T-helper 1 cell treated with Interleukin-12 subunit alpha and Interleukin-12 subunit beta and Interleukin-4 antibody, amounts not matched to agents 30 μg/mL and 1 μg/mL, for 36 hours (primary cell): ENCODE measurements around the gene NUDT16L1.
"Not testable (repeated sequence)": the region's sequence is repeated elsewhere in the genome, so short reads cannot be mapped to it uniquely, and the experiment has no call there.

Source experiments
- H3K27ac Mint-ChIP-seq: one replicate; pipeline ENCODE4 v1.8.0; 2021; ENCODE audit warnings: mild to moderate bottlenecking, mixed read lengths
- H3K27me3 Mint-ChIP-seq: one replicate; pipeline ENCODE4 v1.8.0; 2021; ENCODE audit warnings: low read depth, mixed read lengths
- H3K36me3 Mint-ChIP-seq: one replicate; pipeline ENCODE4 v1.8.0; 2021; ENCODE audit warnings: low read depth, mixed read lengths
- H3K4me1 Mint-ChIP-seq: one replicate; pipeline ENCODE4 v1.8.0; 2021; ENCODE audit warnings: low read depth, mixed read lengths
- H3K4me3 Mint-ChIP-seq: one replicate; pipeline ENCODE4 v1.8.0; 2021; ENCODE audit warnings: mild to moderate bottlenecking, moderate library complexity, mixed read lengths
- H3K9me3 Mint-ChIP-seq: one replicate; pipeline ENCODE4 v1.8.0; 2021; ENCODE audit warnings: mixed read lengths

Gene NUDT16L1

DNA sequence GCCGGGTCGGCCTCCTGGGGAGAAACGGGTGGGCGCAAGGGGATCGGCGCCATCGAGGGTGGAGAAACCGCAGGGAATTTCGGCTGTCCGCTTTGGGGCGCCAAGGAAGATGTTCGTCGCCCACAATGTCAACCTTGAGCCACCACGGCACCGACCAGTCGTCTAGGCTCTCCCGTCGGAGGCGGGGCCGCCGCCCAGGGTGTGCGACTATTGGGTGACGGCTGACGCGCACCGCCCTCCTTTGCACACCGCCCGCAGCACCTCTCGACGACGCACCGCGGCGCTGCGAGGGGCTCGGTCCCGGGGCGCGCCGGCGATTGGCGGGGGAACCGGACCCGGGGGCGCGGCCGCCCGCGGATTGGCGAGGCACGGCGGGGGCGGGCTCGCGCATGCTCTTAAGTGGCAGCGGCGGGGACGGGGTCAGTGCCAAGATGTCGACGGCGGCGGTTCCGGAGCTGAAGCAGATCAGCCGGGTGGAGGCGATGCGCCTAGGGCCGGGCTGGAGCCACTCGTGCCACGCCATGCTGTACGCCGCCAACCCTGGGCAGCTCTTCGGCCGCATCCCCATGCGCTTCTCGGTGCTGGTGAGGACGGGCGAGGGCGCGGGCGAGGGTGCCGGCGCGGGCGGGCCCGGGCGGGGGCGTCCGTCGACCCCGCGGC, at the start of gene NUDT16L1:
Gene NUDT16L1, plus strand, starts transcription at position 267 of the 660 bp plus-strand sequence. Its CDS starts 165 bp downstream, at position 432.
- Mint-ChIP-seq H3K27ac (peak within 1 kb of the TSS; percentile 85), H3K27me3 (no peaks in the 10 kb centered on the region), H3K4me3 (peak within 1 kb of the TSS; percentile 84), H3K36me3 (peaks cover 4% of the 10 kb centered on the region), H3K9me3 (no peaks in the 10 kb centered on the region), H3K4me1 (peaks cover 11% of the 10 kb centered on the region)

DNA sequence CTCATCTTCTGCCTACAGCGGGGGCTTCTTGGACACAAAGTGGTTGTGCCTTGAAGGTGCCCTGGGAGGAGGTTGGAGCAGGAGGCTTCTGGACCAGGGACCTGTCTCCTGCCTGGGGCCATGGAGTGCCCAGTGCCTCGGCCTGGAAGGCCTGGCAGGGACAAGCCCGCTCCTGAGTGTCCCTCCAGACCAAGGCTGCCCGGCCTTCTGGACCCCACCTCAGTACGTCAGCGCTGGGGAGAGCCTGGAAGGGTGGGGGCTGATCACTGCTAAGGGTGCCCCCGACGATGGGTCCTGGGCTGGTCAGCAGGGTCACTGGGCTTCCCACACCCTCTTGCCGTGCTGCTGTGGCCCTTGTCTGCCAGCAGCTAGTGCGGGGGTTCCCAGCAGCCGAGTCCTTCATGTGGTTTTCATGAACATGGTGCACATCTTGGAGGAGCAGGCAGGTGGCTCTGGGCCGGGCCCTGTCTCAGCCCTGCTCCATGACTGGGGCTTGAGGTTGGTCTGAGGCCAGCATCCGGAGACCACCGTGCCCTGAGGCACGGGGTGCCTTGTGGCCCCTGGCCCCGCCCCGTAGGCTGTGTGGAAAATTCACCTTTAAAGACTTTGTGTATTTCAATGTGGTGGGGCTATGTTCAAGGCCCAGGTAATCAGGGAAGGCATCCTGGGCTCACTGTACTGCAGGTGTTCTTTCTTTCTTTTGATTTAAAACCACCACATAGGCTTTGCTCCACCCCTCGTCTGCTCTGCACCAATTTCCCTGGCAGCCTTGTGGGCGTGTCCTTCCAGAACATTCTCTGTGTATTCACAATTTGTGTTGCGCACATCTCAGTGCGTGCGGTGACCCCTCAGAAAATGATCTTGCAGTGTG, 46.4 kb upstream of the NUDT16L1 start:
- H3K36me3 Mint-ChIP-seq: peaks cover 18% of the 10 kb centered on the region
- no peak overlapping the region for H3K27ac Mint-ChIP-seq
- H3K4me3 Mint-ChIP-seq: no peak overlapping the region
- peaks cover 20% of the 10 kb centered on the region for H3K4me1 Mint-ChIP-seq
- no peaks in the 10 kb centered on the region for H3K27me3 Mint-ChIP-seq
- no peaks in the 10 kb centered on the region for H3K9me3 Mint-ChIP-seq

DNA sequence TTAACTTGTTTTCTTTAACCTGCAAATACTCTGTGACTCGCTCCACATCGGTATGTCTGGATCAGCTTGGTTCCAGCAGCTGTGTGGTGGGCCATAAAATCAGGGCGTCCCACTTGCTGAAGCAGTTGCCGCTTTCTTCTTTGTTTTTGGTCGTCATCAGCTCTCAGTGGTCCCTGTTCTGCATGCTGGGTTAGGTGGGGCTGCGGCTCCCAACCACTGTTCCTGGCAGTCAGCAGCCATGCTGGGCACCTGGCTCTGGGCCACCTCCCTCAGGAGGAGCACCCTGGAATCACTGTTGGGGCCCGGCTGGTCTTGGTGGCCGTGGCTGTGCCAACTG, 45.8 kb upstream of the NUDT16L1 start:
- peak overlapping the region; percentile 7 for H3K27ac Mint-ChIP-seq
- no peaks in the 10 kb centered on the region for H3K27me3 Mint-ChIP-seq
- H3K4me3 Mint-ChIP-seq: no peak overlapping the region
- peaks cover 20% of the 10 kb centered on the region for H3K4me1 Mint-ChIP-seq
- H3K36me3 Mint-ChIP-seq: peaks cover 18% of the 10 kb centered on the region
- H3K9me3 Mint-ChIP-seq: no peaks in the 10 kb centered on the region

DNA sequence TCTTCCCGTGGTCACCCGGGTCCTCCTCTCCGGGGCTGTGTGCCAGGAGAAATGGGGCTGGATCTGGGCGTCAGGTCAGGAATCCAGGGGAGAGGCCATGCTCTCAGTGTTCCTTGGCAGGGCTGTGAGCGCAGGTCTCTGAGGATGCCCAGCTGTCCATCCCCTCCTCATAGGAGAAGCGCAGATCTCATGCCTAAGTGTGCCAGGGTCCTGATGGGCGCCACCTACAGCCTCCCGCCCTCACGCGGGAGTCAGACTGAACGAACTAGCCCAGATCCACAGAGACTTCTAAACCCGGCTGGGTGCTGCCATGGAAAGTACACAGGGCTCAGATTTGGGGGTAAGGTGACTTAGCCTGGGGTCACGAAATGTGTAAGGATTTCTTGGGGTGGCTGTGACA, 44.4 kb upstream of the NUDT16L1 start:
- no peaks in the 10 kb centered on the region for H3K9me3 Mint-ChIP-seq
- peaks cover 22% of the 10 kb centered on the region for H3K36me3 Mint-ChIP-seq
- H3K4me3 Mint-ChIP-seq: no peak overlapping the region
- peaks cover 20% of the 10 kb centered on the region for H3K4me1 Mint-ChIP-seq
- H3K27me3 Mint-ChIP-seq: no peaks in the 10 kb centered on the region
- peak overlapping the region; percentile 68 for H3K27ac Mint-ChIP-seq

DNA sequence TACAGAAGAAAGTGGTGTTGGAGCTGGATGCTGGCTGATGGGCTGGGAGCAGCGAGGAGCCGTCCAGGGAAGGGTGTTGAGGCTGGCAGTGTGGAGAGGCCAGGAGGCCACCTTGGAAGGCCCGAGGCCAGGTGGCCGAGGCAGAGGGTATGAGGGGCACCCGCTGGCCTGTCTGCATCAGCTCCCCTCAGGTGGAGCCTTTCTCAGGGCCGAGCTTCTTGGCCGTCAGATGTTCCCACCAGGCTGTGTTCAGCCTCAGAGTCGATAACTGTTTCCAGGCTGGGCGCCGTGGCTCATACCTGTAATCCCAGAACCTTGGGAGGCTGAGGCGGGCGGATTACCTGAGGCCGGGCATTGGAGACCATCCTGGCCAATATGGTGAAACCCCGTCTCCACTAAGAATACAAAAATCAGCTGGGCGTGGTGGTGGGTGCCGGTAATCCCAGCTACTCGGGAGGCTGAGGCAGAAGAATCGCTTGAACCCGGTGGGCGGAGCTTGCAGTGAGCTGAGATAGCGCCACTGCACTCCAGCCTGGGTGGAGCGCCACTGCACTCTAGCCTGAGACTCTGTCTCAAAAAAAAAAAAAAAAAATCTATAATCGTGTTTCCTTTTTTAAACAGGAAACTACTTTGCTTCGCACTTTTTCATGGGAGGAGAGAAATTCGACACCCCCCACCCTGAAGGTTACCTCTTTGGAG, 43.5 kb upstream of the NUDT16L1 start:
- Mint-ChIP-seq H3K36me3 (peaks cover 22% of the 10 kb centered on the region), H3K4me1 (peaks cover 20% of the 10 kb centered on the region), H3K4me3 (no peak overlapping the region), H3K9me3 (no peaks in the 10 kb centered on the region), H3K27ac (no peak overlapping the region), H3K27me3 (no peaks in the 10 kb centered on the region)

DNA sequence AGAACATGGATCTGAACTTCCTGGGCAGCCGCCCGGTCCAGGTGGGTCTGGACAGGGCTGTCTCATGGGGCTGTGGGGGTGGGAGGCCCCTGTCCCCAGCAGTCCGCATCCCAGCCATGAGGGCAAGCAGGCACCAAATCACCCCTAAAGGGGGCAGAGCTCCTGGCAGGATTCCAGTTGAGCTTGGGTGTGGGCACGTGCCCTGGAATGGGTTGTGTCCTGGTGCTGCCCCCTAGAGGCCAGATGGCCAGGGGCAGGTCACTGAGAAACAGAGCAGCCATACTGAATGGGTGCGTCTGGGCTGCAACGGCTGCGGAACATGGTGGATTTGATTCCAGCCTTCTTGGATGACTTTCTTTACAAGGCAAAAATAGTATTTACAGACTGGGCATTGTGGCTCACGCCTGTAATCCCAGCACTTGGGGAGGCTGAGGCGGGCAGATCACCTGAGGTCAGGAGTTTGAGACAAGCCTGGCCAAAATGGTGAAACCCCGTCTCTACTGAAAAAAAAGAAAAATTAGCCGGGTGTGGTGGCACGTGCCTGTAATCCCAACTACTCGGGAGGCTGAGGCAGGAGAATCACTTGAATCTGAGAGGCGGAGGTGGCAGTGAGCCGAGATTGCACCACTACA, 42.8 kb upstream of the NUDT16L1 start:
- peak overlapping the region; percentile 49 for H3K27ac Mint-ChIP-seq
- H3K36me3 Mint-ChIP-seq: peaks cover 18% of the 10 kb centered on the region
- not testable (repeated sequence) for H3K27me3 Mint-ChIP-seq, H3K4me3 Mint-ChIP-seq, H3K9me3 Mint-ChIP-seq
- peaks cover 20% of the 10 kb centered on the region for H3K4me1 Mint-ChIP-seq

DNA sequence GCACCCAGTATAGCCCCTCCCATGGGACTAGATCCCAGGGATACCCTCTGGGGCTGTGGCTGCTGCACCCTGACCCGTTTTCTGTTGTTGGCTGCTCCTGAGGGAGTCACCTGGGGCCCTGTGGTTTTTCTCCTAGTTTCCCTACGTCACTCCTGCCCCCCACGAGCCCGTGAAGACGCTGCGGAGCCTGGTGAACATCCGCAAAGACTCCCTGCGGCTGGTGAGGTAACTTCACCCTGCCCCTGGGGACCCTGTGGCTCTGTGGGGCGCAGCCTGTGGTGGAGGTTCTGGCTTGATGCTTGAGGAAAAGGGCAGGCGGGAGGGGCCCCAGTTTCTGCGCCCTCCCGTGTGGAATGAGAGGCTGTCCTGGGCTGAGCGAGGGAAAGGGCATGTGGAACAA, 41.5 kb upstream of the NUDT16L1 start:
- no peak overlapping the region for H3K27ac Mint-ChIP-seq
- no peak overlapping the region for H3K4me3 Mint-ChIP-seq
- no peaks in the 10 kb centered on the region for H3K9me3 Mint-ChIP-seq
- H3K36me3 Mint-ChIP-seq: peaks cover 19% of the 10 kb centered on the region
- H3K4me1 Mint-ChIP-seq: peaks cover 20% of the 10 kb centered on the region
- no peaks in the 10 kb centered on the region for H3K27me3 Mint-ChIP-seq

DNA sequence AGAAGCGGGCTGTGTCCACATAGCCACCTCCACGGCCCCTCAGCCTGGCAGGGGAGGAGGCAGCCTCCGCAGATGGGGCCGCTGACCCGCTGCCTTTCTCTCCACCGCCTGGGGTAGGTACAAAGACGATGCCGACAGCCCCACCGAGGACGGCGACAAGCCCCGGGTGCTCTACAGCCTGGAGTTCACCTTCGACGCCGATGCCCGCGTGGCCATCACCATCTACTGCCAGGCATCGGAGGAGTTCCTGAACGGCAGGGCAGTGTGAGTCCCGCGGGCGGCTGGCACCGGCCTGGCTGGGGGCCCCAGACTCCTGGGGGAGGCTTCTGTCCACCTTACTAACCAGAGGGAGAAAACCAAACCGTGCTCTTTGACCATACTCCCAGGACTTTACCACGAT, 40.8 kb upstream of the NUDT16L1 start:
- Mint-ChIP-seq H3K36me3 (peaks cover 19% of the 10 kb centered on the region), H3K27me3 (no peaks in the 10 kb centered on the region), H3K27ac (no peak overlapping the region), H3K9me3 (no peaks in the 10 kb centered on the region), H3K4me1 (peaks cover 17% of the 10 kb centered on the region), H3K4me3 (no peak overlapping the region)

DNA sequence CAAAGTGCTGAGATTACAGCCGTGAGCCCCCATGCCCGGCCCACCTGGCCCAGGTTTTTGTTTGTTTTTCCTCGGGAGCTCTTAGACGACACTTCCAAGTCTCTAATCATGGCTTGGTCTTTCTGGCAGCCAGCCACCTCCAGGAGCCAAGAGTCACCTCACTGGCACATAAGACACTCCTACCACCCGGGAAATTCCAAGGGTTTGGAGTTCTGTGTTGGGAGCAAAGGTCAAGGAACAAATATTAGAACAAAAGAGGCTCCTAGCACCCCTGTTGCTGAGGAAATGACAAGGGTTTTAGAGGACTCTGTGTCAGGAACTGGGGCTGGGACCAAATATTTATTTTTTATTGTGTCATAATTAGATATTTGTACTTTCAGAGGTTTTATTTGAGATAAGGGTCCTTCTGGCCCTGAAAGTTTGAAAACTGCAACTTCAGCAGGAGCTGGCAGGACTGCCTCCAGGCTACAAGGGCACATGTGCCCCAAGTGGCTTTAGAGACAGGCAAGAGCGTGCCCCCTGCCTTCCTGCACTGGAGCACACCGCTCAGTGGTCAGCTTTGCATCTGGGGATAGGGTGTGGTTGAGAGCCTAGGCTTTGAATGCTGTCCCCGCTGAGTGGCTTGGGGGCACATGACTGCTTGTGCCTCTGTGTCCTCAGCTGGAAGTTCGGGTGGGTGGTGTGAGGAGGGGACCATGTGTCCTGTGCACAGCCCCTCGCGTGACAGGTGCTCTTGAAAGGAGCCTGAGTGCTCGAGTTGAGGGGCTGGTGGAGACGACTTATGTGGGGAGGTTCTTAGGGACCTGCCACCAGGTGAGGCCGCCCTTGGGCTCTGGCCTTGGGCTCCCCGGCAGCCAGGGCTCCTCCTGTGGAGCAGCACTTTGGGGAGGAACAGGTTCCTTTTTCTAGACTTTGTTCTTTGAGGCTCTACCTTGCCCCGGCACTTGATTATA, 39.1 kb upstream of the NUDT16L1 start:
- Mint-ChIP-seq H3K4me3 (no peak overlapping the region), H3K27me3 (no peaks in the 10 kb centered on the region), H3K4me1 (peaks cover 16% of the 10 kb centered on the region), H3K27ac (no peak overlapping the region), H3K36me3 (peaks cover 16% of the 10 kb centered on the region), H3K9me3 (no peaks in the 10 kb centered on the region)

DNA sequence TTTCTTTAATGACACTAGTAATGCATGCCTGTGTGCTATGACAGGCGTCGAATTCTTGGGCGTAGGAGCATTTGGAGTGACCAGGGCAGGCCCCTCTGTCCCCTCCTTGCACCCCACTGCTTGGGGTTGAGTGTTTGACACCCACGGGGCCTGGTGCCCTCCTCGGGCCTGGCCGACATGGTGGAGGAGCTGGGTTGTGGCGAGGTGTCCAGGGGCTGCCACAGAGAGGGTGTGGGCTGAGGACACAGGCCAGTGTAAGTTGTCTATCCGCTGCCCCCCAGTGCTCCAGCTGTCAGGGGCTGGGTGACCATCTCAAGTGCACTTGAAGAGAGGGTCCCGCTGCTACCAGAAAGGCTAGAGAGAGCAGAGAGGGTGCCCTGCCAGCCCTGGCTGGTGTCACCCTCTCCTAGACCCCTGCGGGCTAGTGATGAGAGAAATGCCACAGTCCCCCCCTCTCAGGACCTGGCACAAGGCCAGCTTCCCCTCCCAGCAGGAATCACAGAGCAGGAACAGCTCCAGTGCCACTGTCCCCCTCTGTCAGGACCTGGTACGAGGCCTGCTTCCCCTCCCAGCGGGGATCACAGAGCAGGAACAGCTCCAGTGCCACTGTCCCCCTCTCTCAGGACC, 38.3 kb upstream of the NUDT16L1 start:
- H3K4me1 Mint-ChIP-seq: peaks cover 17% of the 10 kb centered on the region
- H3K4me3 Mint-ChIP-seq: no peak overlapping the region
- H3K9me3 Mint-ChIP-seq: no peaks in the 10 kb centered on the region
- H3K36me3 Mint-ChIP-seq: peaks cover 16% of the 10 kb centered on the region
- no peaks in the 10 kb centered on the region for H3K27me3 Mint-ChIP-seq
- H3K27ac Mint-ChIP-seq: no peak overlapping the region

DNA sequence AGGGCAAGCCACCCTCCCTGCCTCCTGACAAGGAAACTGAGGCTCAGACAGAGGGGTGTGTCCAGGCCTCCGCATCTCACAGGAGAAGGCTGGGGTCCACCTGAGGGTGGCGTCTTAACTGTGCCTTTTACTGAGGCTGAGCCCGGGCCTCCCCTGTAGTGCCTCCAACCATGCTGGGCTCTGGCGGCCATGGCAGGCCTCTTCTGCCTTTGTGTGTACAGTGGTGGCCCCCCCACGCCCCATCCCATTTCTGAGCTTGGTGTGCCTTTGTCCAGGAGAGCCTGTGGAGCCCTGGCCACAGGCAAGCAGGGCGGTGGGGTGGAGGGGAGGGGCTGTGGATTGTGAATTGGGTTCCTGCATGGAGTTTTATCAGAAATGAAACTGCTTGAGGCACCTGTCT, 37.6 kb upstream of the NUDT16L1 start:
- H3K27me3 Mint-ChIP-seq: no peaks in the 10 kb centered on the region
- H3K36me3 Mint-ChIP-seq: peaks cover 13% of the 10 kb centered on the region
- no peak overlapping the region for H3K4me3 Mint-ChIP-seq
- peaks cover 19% of the 10 kb centered on the region for H3K4me1 Mint-ChIP-seq
- no peak overlapping the region for H3K27ac Mint-ChIP-seq
- no peaks in the 10 kb centered on the region for H3K9me3 Mint-ChIP-seq

DNA sequence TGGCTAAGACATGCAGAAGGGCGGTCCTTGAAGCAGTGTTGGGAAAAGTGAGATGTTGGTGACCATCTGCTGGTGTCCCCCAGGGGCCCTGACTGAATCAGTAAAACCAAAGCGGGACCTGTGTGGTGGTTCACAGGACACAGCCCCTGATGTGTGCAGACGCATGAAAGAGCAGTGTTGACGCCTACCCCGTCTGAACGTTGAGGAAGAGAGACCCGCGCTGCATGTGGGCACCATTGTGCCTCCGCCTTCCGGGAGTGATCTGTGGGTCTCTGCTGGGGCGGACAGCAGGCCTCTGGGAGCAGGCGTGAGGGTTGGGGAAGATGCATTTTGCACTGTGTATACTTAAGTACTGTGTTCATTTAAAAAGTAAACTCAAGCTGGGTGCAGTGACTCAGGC, 37.1 kb upstream of the NUDT16L1 start:
- Mint-ChIP-seq H3K36me3 (peaks cover 13% of the 10 kb centered on the region), H3K27me3 (no peaks in the 10 kb centered on the region), H3K9me3 (no peaks in the 10 kb centered on the region), H3K27ac (no peak overlapping the region), H3K4me3 (no peak overlapping the region), H3K4me1 (peaks cover 20% of the 10 kb centered on the region)
